Fibroblast of gingiva (primary cell): ENCODE results near the gene DAPK1.

Experiments
- DNase-seq: peaks from one replicate; pipeline ENCODE4 v3.0.0-alpha.2; 2011; ENCODE audit warnings: low read depth

The DAPK1 gene

GRCh38 chr9:87594662-87595061 is 97.0 kb downstream of the DAPK1 start:
- no peak for DNase-seq

GRCh38 chr9:87595610-87596009 is 97.9 kb downstream of the DAPK1 start:
- DNase-seq, result no peak

DNA sequence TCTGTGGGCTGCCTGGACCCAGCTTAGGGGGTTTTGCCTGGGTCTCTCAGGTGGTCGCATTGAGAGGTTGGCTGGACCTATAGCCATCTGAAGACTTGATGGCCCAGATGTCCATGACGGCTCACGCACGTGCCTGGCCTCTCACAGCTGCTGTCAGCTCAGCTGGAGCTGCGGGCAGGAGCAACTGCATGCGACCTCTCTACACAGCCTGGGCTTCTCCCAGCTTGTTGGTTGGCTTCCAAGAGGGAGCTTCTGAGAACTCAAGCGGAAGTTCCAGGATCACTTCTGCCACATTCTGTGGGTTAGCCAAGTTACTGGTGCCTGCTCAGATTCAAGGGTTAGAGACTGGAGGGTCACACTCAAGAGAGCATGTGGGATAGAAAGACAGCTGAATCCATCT is 99.2 kb downstream of the DAPK1 start:
- peak; percentile 25 for DNase-seq

- no peak for DNase-seq
These were observed 100.2 kb downstream of the DAPK1 start for GRCh38 chr9:87597710-87598443.

DNA sequence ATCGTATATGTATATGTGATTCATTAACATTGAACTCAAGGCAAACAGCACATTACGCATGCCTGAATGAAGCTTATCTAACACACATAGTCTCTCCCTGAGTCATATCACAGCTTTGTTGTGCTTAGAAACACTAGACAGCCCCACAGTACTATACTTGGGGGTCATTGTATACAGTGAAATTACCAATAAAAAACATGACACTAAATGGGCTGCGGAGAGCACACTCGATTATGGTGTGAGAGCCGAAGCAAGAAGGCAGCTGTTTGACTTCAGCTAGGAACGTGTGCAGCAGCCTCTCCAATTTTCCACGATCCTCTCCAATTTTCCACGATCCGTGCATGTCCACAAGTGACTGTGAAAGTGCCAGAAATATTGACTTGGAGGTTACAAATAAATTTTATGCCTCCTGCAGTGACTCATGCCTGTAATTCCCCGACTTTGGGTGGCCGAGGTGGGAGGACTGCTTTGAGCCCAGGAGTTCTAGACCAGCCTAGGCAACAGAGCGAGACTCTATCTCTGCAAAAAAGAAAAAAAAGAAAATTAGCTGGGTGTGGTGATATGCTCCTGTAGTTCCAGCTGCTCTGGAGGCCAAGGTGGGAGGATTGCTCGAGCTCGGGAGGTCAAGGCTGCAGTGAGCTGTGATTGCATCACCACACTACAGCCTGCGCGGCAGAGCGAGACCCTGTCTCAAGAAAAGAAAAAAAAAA is 102.4 kb downstream of the DAPK1 start:
- peak; percentile 41 for DNase-seq

GRCh38 chr9:87601176-87601575 is 103.5 kb downstream of the DAPK1 start:
- no peak for DNase-seq

GRCh38 chr9:87601595-87601994 is 103.9 kb downstream of the DAPK1 start:
- DNase-seq, result no peak

DNA sequence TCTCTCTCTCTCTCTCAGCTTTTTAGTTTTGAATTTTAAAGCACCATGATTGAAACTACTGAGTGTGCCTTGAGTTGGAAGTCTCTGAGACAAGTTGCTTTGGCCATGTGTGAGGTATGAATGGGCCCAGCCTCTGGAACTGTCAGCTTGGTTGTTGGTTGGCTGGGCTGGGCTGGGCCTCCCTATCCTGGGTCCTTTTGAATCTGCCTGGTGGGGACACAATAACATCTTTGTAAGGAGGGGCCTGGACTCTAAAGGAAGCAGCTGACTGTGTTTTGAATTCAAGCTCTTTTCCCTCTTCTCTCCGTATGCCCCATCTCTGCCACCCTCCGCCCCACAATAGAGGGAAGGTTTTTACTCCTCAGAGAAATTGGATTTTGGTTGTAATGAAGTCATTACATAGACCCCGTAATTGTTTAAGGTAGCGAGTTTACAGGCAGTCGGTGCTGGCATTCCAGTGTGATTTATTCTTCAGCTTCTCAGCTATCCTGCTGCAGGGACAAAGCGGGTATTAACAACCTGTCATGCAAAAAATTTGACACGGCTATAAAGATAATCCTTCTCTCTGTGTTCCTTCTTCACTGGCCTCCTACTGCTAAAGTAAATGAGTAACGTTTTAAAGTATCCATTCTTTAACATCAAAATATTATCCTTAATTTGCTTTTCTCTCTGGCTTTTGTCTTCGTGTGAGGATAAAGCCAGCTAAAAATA is 105.4 kb downstream of the DAPK1 start:
- DNase-seq, result no peak

GRCh38 chr9:87603854-87604490 is 106.3 kb downstream of the DAPK1 start:
- no peak for DNase-seq

- DNase-seq, result no peak
These were observed 107.4 kb downstream of the DAPK1 start for GRCh38 chr9:87604886-87605588.

DNA sequence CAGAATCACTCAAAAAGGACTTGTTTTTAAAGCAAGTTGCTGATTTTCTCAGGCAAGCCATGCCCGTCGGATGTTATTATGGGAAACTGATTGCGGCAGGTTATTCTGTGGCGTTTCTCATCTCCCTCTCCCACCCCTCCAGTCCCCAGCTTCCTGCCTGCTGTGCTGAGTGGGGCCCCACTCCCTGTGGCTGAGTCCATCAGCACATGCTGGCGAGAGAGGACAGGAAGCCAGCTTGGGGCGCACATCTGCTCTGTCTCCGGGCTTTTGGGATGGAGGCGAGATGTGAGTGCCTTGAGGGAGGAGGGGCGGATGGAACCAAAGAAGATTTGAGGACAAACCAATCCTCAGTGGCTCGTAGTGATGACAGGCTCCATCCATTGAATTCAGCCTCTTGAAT is 108.0 kb downstream of the DAPK1 start:
- no peak for DNase-seq

DNA sequence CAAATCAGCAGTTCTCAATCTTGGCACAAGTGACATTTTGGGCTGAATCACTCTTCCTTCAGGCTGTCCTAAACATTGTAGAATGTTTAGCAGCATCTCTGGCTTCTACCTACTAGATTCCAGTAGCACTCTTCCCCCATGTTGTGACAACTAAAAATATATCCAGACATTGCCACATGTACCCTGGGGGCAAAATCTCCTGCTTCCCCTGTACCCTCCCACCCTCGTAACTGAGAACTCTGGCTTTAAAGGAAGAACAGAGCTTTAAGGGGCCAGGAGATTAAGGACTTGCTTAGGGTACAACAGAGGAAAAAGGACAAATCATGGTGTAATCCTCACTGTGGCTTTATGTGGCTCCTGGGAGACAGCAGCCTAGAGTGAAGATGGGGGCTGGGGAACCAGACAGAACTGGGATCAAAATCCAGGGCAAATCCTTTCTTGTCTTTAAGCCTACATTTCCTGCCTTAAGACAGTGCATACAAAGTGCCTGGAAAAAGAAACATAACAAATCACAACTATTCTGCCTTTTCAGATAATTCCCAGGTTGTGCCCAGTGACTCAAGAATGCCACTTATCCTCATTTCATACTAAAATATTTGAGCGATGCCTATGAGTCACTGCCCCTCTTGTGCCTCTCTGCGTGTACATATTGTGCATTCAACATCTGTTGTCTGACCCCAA is 109.3 kb downstream of the DAPK1 start:
- DNase-seq, result peak; percentile 77

- no peak for DNase-seq
These were observed 110.2 kb downstream of the DAPK1 start for GRCh38 chr9:87607859-87608258.

DNA sequence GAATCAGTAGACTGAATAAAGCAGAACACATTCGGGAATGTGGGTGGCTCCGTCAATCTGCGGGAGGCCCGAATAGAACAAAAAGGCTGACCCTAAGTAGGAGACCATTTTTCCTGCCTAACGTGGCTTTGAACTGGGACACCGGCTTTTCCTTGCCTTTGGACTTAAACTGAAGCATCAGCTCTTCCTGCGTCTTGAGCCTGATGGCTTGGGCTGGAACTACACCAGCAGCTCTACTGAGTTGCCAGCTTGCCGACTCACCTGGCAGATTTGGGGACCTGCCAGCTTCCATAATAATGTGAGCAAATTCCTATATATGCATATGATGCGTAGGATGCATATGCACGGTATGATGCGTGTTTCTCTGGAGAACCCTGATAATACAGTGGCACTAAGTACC is 111.3 kb downstream of the DAPK1 start:
- no peak for DNase-seq

DNA sequence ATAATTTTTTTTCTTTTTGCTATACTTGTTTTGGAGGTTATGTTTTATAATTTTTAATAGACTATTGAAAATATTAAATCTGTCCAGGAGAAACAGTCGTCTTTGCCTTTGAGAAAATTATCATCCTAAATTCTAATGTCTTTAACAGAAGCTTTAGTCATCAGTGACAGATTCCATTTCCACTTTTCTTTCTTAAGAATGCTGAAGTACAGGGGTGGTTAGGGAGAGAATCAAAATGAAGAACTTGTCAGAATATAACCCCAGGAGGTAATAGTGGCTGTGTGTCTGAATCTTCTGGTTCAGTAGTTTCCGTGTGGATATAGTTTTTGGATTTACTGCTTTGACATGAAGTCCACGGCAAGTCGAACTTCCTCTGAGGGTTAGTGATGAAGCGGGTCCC is 111.8 kb downstream of the DAPK1 start:
- DNase-seq, result no peak

DNA sequence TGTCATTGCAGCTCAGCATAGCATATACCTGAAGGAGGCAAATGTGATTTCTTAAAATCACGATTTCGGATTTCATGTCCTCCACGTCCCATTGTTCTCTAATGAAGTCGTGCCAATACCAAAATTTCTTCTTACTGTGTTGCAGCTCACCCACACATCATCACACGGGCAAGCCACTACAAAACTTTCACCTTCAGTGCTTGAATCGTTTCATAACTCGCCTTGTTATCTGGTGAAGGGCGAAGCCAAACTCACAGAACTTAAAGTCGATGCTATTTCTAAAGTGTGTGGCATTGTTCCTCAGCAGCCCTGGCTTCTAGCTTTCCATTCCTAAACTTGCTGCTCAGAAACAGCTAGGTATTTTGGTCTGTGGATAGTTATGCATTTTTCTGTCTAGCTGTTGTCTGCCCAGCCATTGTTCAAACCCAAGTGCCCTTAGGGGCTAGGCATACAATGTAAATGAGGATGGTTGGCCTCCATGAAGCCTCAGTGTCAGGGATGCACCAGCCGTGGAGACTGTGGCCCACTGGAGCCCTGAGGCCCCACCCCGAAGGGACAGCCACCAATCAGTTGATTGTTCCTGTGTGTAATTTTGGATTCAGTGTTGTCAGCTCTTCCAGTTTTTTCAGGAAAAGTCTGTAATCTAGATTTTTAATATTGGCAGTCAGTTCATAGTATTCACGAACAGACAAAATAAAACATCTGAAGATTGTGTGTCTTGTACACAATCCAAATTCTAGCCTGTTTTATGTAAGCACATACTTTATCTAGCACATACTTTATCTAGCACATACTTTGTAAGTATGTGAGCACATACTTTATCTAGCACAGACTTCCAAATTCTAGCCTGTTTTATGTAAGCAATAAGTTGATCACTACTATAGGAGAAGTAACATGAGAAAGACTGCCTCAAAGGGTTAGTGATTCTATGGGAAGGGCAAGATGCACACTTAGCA is 112.8 kb downstream of the DAPK1 start:
- DNase-seq, result peak; percentile 48

GRCh38 chr9:87611776-87612175 is 114.1 kb downstream of the DAPK1 start:
- DNase-seq, result no peak

- DNase-seq, result no peak
These were observed 114.9 kb downstream of the DAPK1 start for GRCh38 chr9:87612536-87612935.

DNA sequence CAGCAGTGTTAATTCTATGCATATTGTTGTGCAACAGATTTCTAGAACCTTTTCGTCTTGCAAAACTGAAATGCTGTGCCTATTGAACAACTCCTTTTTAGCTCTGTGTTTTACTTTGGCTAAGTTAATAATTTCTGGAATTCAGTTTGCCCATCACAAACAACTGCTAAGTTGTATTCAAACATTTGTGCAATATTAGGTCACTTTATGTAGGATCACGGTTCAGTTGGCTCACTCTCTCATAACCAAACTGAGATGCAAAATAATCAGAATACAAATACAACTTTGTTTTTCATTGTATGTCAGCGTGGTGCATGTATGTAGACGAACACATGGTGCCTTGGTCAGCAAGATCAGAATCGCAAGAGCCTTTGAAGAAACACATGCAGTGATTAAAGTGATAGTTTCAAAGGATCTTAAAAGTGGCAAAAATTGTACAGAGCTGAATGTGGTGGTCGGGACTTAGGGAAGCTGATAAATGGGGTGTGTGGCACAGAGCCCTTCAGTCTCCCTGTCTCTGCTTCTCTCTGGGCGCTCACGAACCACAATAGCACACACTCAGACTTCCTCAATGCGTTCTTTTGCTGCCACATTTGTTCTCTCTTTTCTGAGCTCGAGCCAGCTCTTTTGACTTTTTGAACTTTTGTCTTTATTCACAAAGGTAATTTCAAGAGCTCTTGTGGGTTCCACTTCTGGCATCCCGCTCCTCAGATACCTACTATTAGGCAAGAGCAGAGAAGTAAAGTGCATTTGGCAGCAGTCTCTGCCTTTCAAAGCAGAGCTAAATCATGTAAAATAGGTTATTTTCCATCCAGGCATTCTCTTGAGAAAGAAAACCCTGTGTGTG is 115.8 kb downstream of the DAPK1 start:
- DNase-seq, result peak; percentile 19
